ENCODE data around the gene CHCHD1. TPM values are rescaled to one million over a fixed set of nuclear protein-coding genes. Genes with fewer than 3 reads are reported as not detected.

CHCHD1 gene
- total and polyA plus RNA-seq, 2 experiments from 2014 or later: 45.3 to 95.2 TPM

DNA sequence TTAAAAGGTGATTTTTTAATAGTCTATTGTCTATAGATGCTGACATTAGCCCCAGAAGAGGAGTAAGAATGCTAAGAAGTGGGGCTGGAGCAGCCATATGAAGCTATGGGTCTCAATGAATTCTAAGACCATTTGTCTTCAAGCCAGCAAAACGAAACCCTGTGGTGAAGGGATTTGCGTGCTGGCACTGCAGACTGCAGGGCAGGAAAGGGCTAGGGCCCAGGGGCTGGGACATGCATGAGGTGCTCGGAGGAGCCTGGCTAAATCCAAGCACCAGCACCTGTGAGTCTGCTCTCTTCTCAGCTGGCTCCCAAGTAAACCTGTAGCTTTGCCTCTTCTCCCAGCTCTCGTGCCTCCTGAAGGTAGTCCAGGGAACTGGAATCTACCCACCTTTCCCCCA lies 30.8 kb downstream of the CHCHD1 start:
- Histone ChIP-seq H3K27me3 (no peaks in the 10 kb centered on the region), H2AFZ (no peak overlapping the region), H3K79me2 (peaks cover 15% of the 10 kb centered on the region), H3K9me3 (ENCODE audit: low read depth) (no peaks in the 10 kb centered on the region), H3K4me3 (no peak overlapping the region), H3K9me2 (replicated peaks; ENCODE audit: insufficient read depth) (no peaks in the 10 kb centered on the region), H3K27ac (no peak overlapping the region), H3K4me2 (no peak overlapping the region), H3K36me3 (replicated peaks; ENCODE audit: insufficient read depth, low read depth) (no peaks in the 10 kb centered on the region), H4K20me1 (ENCODE audit: insufficient read depth, poor library complexity, severe bottlenecking) (no peaks in the 10 kb centered on the region), H3K4me1 (ENCODE audit: insufficient read depth) (no peaks in the 10 kb centered on the region)
- TF ChIP-seq EZH2phosphoT487 (IDR thresholded peaks at IDR 0.05; ENCODE audit: low read depth, severe bottlenecking, unreplicated experiment) (no peak), EZH2 (IDR thresholded peaks at IDR 0.05; ENCODE audit: borderline replicate concordance) (no peak)
- TF ChIP-seq, protein P1, sequence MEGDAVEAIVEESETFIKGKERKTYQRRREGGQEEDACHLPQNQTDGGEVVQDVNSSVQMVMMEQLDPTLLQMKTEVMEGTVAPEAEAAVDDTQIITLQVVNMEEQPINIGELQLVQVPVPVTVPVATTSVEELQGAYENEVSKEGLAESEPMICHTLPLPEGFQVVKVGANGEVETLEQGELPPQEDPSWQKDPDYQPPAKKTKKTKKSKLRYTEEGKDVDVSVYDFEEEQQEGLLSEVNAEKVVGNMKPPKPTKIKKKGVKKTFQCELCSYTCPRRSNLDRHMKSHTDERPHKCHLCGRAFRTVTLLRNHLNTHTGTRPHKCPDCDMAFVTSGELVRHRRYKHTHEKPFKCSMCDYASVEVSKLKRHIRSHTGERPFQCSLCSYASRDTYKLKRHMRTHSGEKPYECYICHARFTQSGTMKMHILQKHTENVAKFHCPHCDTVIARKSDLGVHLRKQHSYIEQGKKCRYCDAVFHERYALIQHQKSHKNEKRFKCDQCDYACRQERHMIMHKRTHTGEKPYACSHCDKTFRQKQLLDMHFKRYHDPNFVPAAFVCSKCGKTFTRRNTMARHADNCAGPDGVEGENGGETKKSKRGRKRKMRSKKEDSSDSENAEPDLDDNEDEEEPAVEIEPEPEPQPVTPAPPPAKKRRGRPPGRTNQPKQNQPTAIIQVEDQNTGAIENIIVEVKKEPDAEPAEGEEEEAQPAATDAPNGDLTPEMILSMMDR (IDR thresholded peaks at IDR 0.05; ENCODE audit: poor library complexity): no peak
- WGBS (ENCODE audit: low lambda C conversion rate, missing lambda C conversion rate): 83% methylated on average over 4 of the region's 4 CpGs
- no peak for DNase-seq (ENCODE audit: low spot score)

DNA sequence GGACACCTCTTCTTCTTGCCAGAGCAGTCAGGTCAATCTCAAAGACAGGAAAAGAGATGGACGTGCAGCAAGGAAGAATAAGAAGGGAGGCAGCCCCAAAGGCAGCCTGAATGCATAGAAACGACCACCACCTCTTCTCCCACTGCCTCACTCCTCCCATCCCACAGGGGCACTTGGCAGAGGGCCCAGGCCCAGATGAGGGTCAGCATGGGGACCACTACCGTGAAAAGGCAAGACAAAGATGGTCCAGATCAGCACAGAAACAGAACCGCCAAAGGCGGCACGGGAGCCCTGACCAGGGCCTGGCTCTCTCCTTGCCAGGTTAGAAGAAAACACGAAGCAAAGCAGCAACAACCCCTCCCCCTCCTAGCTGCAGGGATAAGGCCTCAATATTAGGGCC lies 31.5 kb downstream of the CHCHD1 start:
- Histone ChIP-seq H3K27ac (no peak overlapping the region), H3K9me3 (ENCODE audit: low read depth) (no peaks in the 10 kb centered on the region), H3K9me2 (replicated peaks; ENCODE audit: insufficient read depth) (no peaks in the 10 kb centered on the region), H3K79me2 (peaks cover 15% of the 10 kb centered on the region), H3K4me3 (no peak overlapping the region), H3K4me1 (ENCODE audit: insufficient read depth) (no peaks in the 10 kb centered on the region), H3K4me2 (no peak overlapping the region), H3K36me3 (replicated peaks; ENCODE audit: insufficient read depth, low read depth) (no peaks in the 10 kb centered on the region), H3K27me3 (no peaks in the 10 kb centered on the region), H4K20me1 (ENCODE audit: insufficient read depth, poor library complexity, severe bottlenecking) (no peaks in the 10 kb centered on the region), H2AFZ (no peak overlapping the region)
- DNase-seq (ENCODE audit: low spot score): no peak
- TF ChIP-seq, protein P1 (IDR thresholded peaks at IDR 0.05; ENCODE audit: poor library complexity): no peak
- no peak for TF ChIP-seq EZH2 (IDR thresholded peaks at IDR 0.05; ENCODE audit: borderline replicate concordance)
- no peak for TF ChIP-seq EZH2phosphoT487 (IDR thresholded peaks at IDR 0.05; ENCODE audit: low read depth, severe bottlenecking, unreplicated experiment)
- WGBS (ENCODE audit: low lambda C conversion rate, missing lambda C conversion rate): 94% methylated on average over 7 of the region's 7 CpGs

DNA sequence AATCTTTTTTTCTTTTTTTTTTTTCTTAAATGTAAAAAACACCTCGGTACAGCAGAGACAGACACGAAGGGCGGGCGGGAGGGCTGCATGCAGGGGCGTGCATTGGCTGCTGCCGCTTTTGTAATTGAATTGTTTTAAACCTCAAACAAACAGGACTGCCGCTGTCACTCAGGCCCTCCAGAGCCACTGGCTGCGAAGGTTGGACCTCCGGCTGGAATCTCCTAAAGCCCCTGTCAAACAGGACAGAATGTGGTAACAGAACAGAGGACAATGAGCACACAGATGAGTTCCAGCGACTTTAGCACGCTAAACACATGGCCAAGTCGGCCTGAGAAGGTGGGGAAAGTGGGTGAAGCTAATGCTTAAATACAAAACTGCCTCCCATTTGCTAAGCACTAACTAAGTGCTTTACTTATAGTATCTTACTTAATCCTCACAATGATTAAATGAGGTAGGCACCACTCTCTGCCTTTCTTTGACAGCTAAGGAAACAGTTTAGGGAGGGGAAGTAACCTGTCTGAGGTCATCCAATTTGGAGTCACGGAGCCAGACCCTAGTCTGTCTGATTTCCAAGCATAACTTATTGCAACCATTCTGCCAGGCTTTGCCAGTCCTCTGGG lies 32.5 kb downstream of the CHCHD1 start:
- H3K79me2 ChIP-seq: peaks cover 14% of the 10 kb centered on the region
- no peak overlapping the region for H3K4me2 ChIP-seq
- 81% methylated on average over 10 of the region's 13 CpGs for WGBS (ENCODE audit: low lambda C conversion rate, missing lambda C conversion rate)
- H3K27me3 ChIP-seq: no peaks in the 10 kb centered on the region
- DNase-seq (ENCODE audit: low spot score): no peak
- TF ChIP-seq EZH2 (IDR thresholded peaks at IDR 0.05; ENCODE audit: borderline replicate concordance) (no peak), EZH2phosphoT487 (IDR thresholded peaks at IDR 0.05; ENCODE audit: low read depth, severe bottlenecking, unreplicated experiment) (no peak)
- TF ChIP-seq, protein P1 (IDR thresholded peaks at IDR 0.05; ENCODE audit: poor library complexity): no peak
- H3K9me2 ChIP-seq (replicated peaks; ENCODE audit: insufficient read depth): no peaks in the 10 kb centered on the region
- no peaks in the 10 kb centered on the region for H3K9me3 ChIP-seq (ENCODE audit: low read depth)
- no peak overlapping the region for H3K4me3 ChIP-seq
- H2AFZ ChIP-seq: no peak overlapping the region
- no peaks in the 10 kb centered on the region for H3K36me3 ChIP-seq (replicated peaks; ENCODE audit: insufficient read depth, low read depth)
- no peaks in the 10 kb centered on the region for H4K20me1 ChIP-seq (ENCODE audit: insufficient read depth, poor library complexity, severe bottlenecking)
- no peak overlapping the region for H3K27ac ChIP-seq
- H3K4me1 ChIP-seq (ENCODE audit: insufficient read depth): no peaks in the 10 kb centered on the region
